Chondrocyte (in vitro differentiated cells): ENCODE results near the gene RASD1. TPM values are rescaled to one million over a fixed set of nuclear protein-coding genes. Genes with fewer than 3 reads are reported as not detected.

Source experiments
- DNase-seq: peaks from one replicate; pipeline ENCODE4 v3.0.0; 2021; ENCODE audit warnings: mixed read lengths, low spot score
- H3K27ac Mint-ChIP-seq: one replicate; pipeline ENCODE4 v1.8.0; 2021; ENCODE audit warnings: mild to moderate bottlenecking, moderate library complexity, mixed read lengths; ENCODE audit not compliant: unreplicated experiment
- H3K27me3 Mint-ChIP-seq: 2 replicates; pipeline ENCODE4 v1.8.0; 2021; ENCODE audit warnings: low read depth, mixed read lengths
- H3K36me3 Mint-ChIP-seq: 2 replicates; pipeline ENCODE4 v1.8.0; 2021; ENCODE audit warnings: low read depth, mixed read lengths
- H3K4me1 Mint-ChIP-seq: 2 replicates; pipeline ENCODE4 v1.8.0; 2021; ENCODE audit warnings: low read depth, mild to moderate bottlenecking, mixed read lengths
- H3K4me3 Mint-ChIP-seq: one replicate; pipeline ENCODE4 v1.8.0; 2021; ENCODE audit warnings: mild to moderate bottlenecking, moderate library complexity, mixed read lengths; ENCODE audit not compliant: unreplicated experiment
- H3K9me3 Mint-ChIP-seq: 2 replicates; pipeline ENCODE4 v1.8.0; 2021; ENCODE audit warnings: low read depth, mixed read lengths
- total RNA-seq: library from RNA; stranded (reverse); gene quantifications from 3 replicates; pipeline ENCODE4 v1.2.1, GENCODE V29; 2021
- TF ChIP-seq, protein P1 (sequence below): fragments of 200-600 bp; sonication (generic); IDR thresholded peaks from 2 replicates; pipeline ENCODE4 v1.5.0; 2021; ENCODE audit warnings: antibody characterized with exemption, mild to moderate bottlenecking, moderate library complexity

RASD1 gene
- total RNA-seq, 1 donor from 2014 or later, result 0.42 TPM

GRCh38 chr17:17479209-17479608 lies 17.0 kb downstream of the RASD1 start:
- H3K4me3 Mint-ChIP-seq, result no peak overlapping the region
- H3K27me3 Mint-ChIP-seq, result peaks cover under 1% of the 10 kb centered on the region
- H3K36me3 Mint-ChIP-seq, result no peaks in the 10 kb centered on the region
- DNase-seq, result no peak
- peaks cover 30% of the 10 kb centered on the region for H3K4me1 Mint-ChIP-seq
- TF ChIP-seq, protein P1, sequence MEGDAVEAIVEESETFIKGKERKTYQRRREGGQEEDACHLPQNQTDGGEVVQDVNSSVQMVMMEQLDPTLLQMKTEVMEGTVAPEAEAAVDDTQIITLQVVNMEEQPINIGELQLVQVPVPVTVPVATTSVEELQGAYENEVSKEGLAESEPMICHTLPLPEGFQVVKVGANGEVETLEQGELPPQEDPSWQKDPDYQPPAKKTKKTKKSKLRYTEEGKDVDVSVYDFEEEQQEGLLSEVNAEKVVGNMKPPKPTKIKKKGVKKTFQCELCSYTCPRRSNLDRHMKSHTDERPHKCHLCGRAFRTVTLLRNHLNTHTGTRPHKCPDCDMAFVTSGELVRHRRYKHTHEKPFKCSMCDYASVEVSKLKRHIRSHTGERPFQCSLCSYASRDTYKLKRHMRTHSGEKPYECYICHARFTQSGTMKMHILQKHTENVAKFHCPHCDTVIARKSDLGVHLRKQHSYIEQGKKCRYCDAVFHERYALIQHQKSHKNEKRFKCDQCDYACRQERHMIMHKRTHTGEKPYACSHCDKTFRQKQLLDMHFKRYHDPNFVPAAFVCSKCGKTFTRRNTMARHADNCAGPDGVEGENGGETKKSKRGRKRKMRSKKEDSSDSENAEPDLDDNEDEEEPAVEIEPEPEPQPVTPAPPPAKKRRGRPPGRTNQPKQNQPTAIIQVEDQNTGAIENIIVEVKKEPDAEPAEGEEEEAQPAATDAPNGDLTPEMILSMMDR, result no peak
- H3K9me3 Mint-ChIP-seq, result no peaks in the 10 kb centered on the region
- no peak overlapping the region for H3K27ac Mint-ChIP-seq

GRCh38 chr17:17476865-17477467 lies 19.2 kb downstream of the RASD1 start, which contains the start of gene MED9:
Gene MED9 (plus strand): TSS chr17:17477000. CDS start chr17:17477042, 42 bp downstream.
- TF ChIP-seq, protein P1, result no peak
- peaks cover 25% of the 10 kb centered on the region for H3K4me1 Mint-ChIP-seq
- H3K4me3 Mint-ChIP-seq, result peak within 1 kb of the TSS; percentile 81
- H3K36me3 Mint-ChIP-seq, result no peaks in the 10 kb centered on the region
- H3K9me3 Mint-ChIP-seq, result no peaks in the 10 kb centered on the region
- peaks cover 20% of the 10 kb centered on the region for H3K27me3 Mint-ChIP-seq
- DNase-seq, result no peak
- peak within 1 kb of the TSS; percentile 75 for H3K27ac Mint-ChIP-seq

GRCh38 chr17:17474341-17474740 lies 21.9 kb downstream of the RASD1 start:
- Mint-ChIP-seq H3K27me3 (peaks cover 33% of the 10 kb centered on the region), H3K27ac (no peak overlapping the region)

DNA sequence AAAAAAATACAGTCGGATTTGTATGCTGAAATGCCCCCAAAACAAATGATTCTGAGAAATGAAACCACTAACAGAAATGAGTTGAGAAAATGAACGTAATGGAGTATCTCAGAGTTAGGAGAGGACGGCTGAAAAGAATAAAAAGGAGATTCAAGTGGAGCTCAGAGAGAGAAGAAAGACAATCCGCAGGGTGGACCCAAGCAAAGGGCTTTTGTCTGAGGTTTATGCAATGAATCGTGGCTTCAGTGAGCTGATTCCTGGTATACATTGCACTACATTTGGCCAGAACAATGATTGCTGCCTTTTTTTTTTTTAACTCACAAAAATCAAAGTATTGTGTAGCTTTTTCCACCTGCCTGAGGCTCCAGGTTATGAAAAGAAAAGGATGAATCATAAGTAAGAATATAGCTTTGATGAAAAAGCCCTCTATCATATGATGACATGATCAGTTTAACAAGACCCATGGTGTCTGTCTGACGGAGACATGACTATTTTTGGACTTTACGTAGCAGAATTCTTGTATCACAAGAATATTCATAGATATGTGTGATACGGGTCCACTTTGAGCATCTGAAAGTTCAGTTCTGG lies 23.8 kb downstream of the RASD1 start:
- TF ChIP-seq, protein P1, result no peak
- DNase-seq, result no peak
- Mint-ChIP-seq H3K4me3 (no peak overlapping the region), H3K27ac (no peak overlapping the region), H3K27me3 (peaks cover 37% of the 10 kb centered on the region), H3K36me3 (peaks cover 2% of the 10 kb centered on the region), H3K4me1 (peaks cover 4% of the 10 kb centered on the region), H3K9me3 (no peaks in the 10 kb centered on the region)

More at GRCh38 chr17:17474341-17474740, 21.9 kb downstream of the RASD1 start:
- Mint-ChIP-seq H3K4me1 (peaks cover 19% of the 10 kb centered on the region), H3K4me3 (no peak overlapping the region), H3K36me3 (peaks cover 2% of the 10 kb centered on the region), H3K9me3 (no peaks in the 10 kb centered on the region)
- TF ChIP-seq, protein P1, result no peak
- no peak for DNase-seq

- H3K27ac Mint-ChIP-seq, result no peak overlapping the region
- H3K4me1 Mint-ChIP-seq, result no peaks in the 10 kb centered on the region
- TF ChIP-seq, protein P1, result no peak
Measured at GRCh38 chr17:17469996-17470395, 26.2 kb downstream of the RASD1 start.

More at GRCh38 chr17:17469996-17470395, 26.2 kb downstream of the RASD1 start:
- H3K27me3 Mint-ChIP-seq, result peaks cover 51% of the 10 kb centered on the region
- no peak overlapping the region for H3K4me3 Mint-ChIP-seq
- no peak for DNase-seq
- H3K9me3 Mint-ChIP-seq, result no peaks in the 10 kb centered on the region
- peaks cover 2% of the 10 kb centered on the region for H3K36me3 Mint-ChIP-seq
